ENCODE data around the gene PCDHGB3. TPM values are rescaled to one million over a fixed set of nuclear protein-coding genes. Genes with fewer than 3 reads are reported as not detected.
"Not testable (repeated sequence)": the region's sequence is repeated elsewhere in the genome, so short reads cannot be mapped to it uniquely, and the experiment has no call there.

The PCDHGB3 gene
- total RNA-seq, 2 donors from 2014 or later = 0.40 to 4.6 TPM

GRCh38 chr5:141413540-141414069, 43.6 kb downstream of the PCDHGB3 start:
- Histone ChIP-seq H3K4me3 (ENCODE audit: low read length) (peak overlapping the region; percentile 75), H3K9ac (ENCODE audit: extremely low read depth, low read length, poor library complexity, severe bottlenecking) (peak overlapping the region; percentile 50), H3K4me1 (ENCODE audit: control insufficient read depth, insufficient read depth, low read length) (no peaks in the 10 kb centered on the region), H3K9me3 (ENCODE audit: control insufficient read depth, low read length) (peaks cover 33% of the 10 kb centered on the region), H3K27ac (ENCODE audit: low read depth, low read length) (no peak overlapping the region), H3K36me3 (ENCODE audit: control insufficient read depth, insufficient read depth, low read length) (no peaks in the 10 kb centered on the region), H3K27me3 (ENCODE audit: control insufficient read depth, insufficient read depth, low read length, poor library complexity, severe bottlenecking) (no peaks in the 10 kb centered on the region)
- DNase-seq = no peak
- peak overlapping the region; percentile 80 for H3K4me3 Mint-ChIP-seq
- H3K9me3 Mint-ChIP-seq = peaks cover 33% of the 10 kb centered on the region
- peaks cover 32% of the 10 kb centered on the region for H3K36me3 Mint-ChIP-seq (ENCODE audit: low read depth)
- peak overlapping the region; percentile 92 for H3K27ac Mint-ChIP-seq
- TF ChIP-seq CTCF (conservative IDR thresholded peaks at IDR 0.05) = no peak
- H3K27me3 Mint-ChIP-seq (ENCODE audit: insufficient read depth) = peaks cover 27% of the 10 kb centered on the region
- H3K4me1 Mint-ChIP-seq = peaks cover 3% of the 10 kb centered on the region
- WGBS, 2 experiments (ENCODE audit: insufficient coverage in 1 of 2, insufficient read length in 1 of 2) = 66 to 71% methylated on average over 21 to 24 of the region's 25 CpGs

- H3K27ac ChIP-seq (ENCODE audit: low read depth, low read length); H3K4me1 ChIP-seq (ENCODE audit: control insufficient read depth, insufficient read depth, low read length); H3K27ac Mint-ChIP-seq; H3K36me3 ChIP-seq (ENCODE audit: control insufficient read depth, insufficient read depth, low read length); H3K4me3 Mint-ChIP-seq; DNase-seq; H3K9ac ChIP-seq (ENCODE audit: extremely low read depth, low read length, poor library complexity, severe bottlenecking); H3K27me3 ChIP-seq (ENCODE audit: control insufficient read depth, insufficient read depth, low read length, poor library complexity, severe bottlenecking); H3K4me1 Mint-ChIP-seq; H3K4me3 ChIP-seq (ENCODE audit: low read length): not testable (repeated sequence)
- 94 to 100% methylated on average over 15 to 46 of the region's 46 CpGs for WGBS, 2 experiments (ENCODE audit: insufficient coverage in 1 of 2, insufficient read length in 1 of 2)
- Mint-ChIP-seq H3K36me3 (ENCODE audit: low read depth) (peaks cover 30% of the 10 kb centered on the region), H3K9me3 (peaks cover 35% of the 10 kb centered on the region), H3K27me3 (ENCODE audit: insufficient read depth) (peaks cover 26% of the 10 kb centered on the region)
- peaks cover 31% of the 10 kb centered on the region for H3K9me3 ChIP-seq (ENCODE audit: control insufficient read depth, low read length)
Observed at GRCh38 chr5:141414548-141415274, 44.7 kb downstream of the PCDHGB3 start.

- not testable (repeated sequence) for H3K27ac Mint-ChIP-seq; H3K36me3 ChIP-seq (ENCODE audit: control insufficient read depth, insufficient read depth, low read length); H3K4me3 Mint-ChIP-seq; DNase-seq; H3K9ac ChIP-seq (ENCODE audit: extremely low read depth, low read length, poor library complexity, severe bottlenecking); H3K4me3 ChIP-seq (ENCODE audit: low read length); H3K27me3 ChIP-seq (ENCODE audit: control insufficient read depth, insufficient read depth, low read length, poor library complexity, severe bottlenecking); H3K4me1 Mint-ChIP-seq; H3K4me1 ChIP-seq (ENCODE audit: control insufficient read depth, insufficient read depth, low read length); H3K27ac ChIP-seq (ENCODE audit: low read depth, low read length)
- peaks cover 32% of the 10 kb centered on the region for H3K9me3 ChIP-seq (ENCODE audit: control insufficient read depth, low read length)
- Mint-ChIP-seq H3K27me3 (ENCODE audit: insufficient read depth) (peaks cover 27% of the 10 kb centered on the region), H3K9me3 (peaks cover 37% of the 10 kb centered on the region), H3K36me3 (ENCODE audit: low read depth) (peaks cover 32% of the 10 kb centered on the region)
- 94 to 95% methylated on average over 18 to 24 of the region's 24 CpGs for WGBS, 2 experiments (ENCODE audit: insufficient coverage in 1 of 2, insufficient read length in 1 of 2)
Observed at GRCh38 chr5:141415275-141415618, 45.2 kb downstream of the PCDHGB3 start.

- DNase-seq = peak; percentile 95
- H3K36me3 ChIP-seq (ENCODE audit: control insufficient read depth, insufficient read depth, low read length); H3K4me1 ChIP-seq (ENCODE audit: control insufficient read depth, insufficient read depth, low read length); H3K27me3 ChIP-seq (ENCODE audit: control insufficient read depth, insufficient read depth, low read length, poor library complexity, severe bottlenecking); H3K27ac ChIP-seq (ENCODE audit: low read depth, low read length); H3K4me1 Mint-ChIP-seq: not testable (repeated sequence)
- WGBS, 2 experiments (ENCODE audit: insufficient coverage in 1 of 2, insufficient read length in 1 of 2) = 46 to 82% methylated on average over 22 to 46 of the region's 47 CpGs
- peaks cover 54% of the 10 kb centered on the region for H3K9me3 ChIP-seq (ENCODE audit: control insufficient read depth, low read length)
- H3K27me3 Mint-ChIP-seq (ENCODE audit: insufficient read depth) = peaks cover 43% of the 10 kb centered on the region
- TF ChIP-seq CTCF (conservative IDR thresholded peaks at IDR 0.05) = peak; percentile 90
- H3K27ac Mint-ChIP-seq = peak within 1 kb of the TSS; percentile 71
- H3K36me3 Mint-ChIP-seq (ENCODE audit: low read depth) = peaks cover 44% of the 10 kb centered on the region
- peak within 1 kb of the TSS; percentile 13 for H3K9ac ChIP-seq (ENCODE audit: extremely low read depth, low read length, poor library complexity, severe bottlenecking)
- peak within 1 kb of the TSS; percentile 71 for H3K4me3 ChIP-seq (ENCODE audit: low read length)
- H3K9me3 Mint-ChIP-seq = peaks cover 55% of the 10 kb centered on the region
- peak within 1 kb of the TSS; percentile 70 for H3K4me3 Mint-ChIP-seq
Observed at GRCh38 chr5:141417494-141418172, 47.6 kb downstream of the PCDHGB3 start, which contains the start of gene PCDHGB7. TSS of gene PCDHGB7 (plus strand) at chr5:141417677. CDS start at chr5:141417860, 183 bp downstream.
